ENCODE measurements around the gene IL12A. TPM values are rescaled to one million over a fixed set of nuclear protein-coding genes. Genes with fewer than 3 reads are reported as not detected.

The IL12A gene
- total RNA-seq, 1 experiment from 2014 or later, result not detected

- Histone ChIP-seq H3K27me3 (ENCODE audit: control insufficient read depth, insufficient read depth, low read length) (peaks cover 5% of the 10 kb centered on the region; the same call in 1 of the 2 replicates), H3K36me3 (ENCODE audit: control insufficient read depth, insufficient read depth, low read length) (no peaks in the 10 kb centered on the region), H3K27ac (ENCODE audit: low read length) (no peak overlapping the region), H3K4me3 (ENCODE audit: low read depth in 2 of 2, low read length in 2 of 2) (no peak overlapping the region), H3K4me1 (ENCODE audit: control insufficient read depth, insufficient read depth, low read length) (no peaks in the 10 kb centered on the region), H3K9me3 (ENCODE audit: control insufficient read depth, insufficient read depth, low read depth, low read length) (no peaks in the 10 kb centered on the region)
- intact Hi-C loops (cut with micrococcal nuclease; ENCODE audit: unreplicated experiment), result no loop called here
- DNase-seq (ENCODE audit: low read depth, low spot score) (no peak), ATAC-seq (no peak)
- BruUV-seq (replicated peaks), result no TSS peak
- ChIA-PET POLR2A (no interaction called here), CTCF (no interaction called here)
- TF ChIP-seq TCF7L2 (IDR thresholded peaks at IDR 0.05; ENCODE audit: low read depth, low read length) (no peak), POLR2AphosphoS5 (IDR thresholded peaks at IDR 0.05; ENCODE audit: low read depth, low read length) (no peak), CTCF (IDR thresholded peaks at IDR 0.05) (no peak), SIN3A (IDR thresholded peaks at IDR 0.05; ENCODE audit: borderline replicate concordance, insufficient read depth, low read depth, low read length) (no peak), REST (IDR thresholded peaks at IDR 0.05; ENCODE audit: insufficient read depth in 1 of 2, low read depth in 2 of 2, low read length in 1 of 2) (no peak)
- in situ Hi-C loops (cut with HindIII; ENCODE audit: low pct_unique_long_range_greater_than_20kb, low sequenced_read_pairs), result no loop called here
Observed at GRCh38 chr3:160023476-160023875, 34.8 kb downstream of the IL12A start.

GRCh38 chr3:160027541-160028195 is 39.0 kb downstream of the IL12A start:
- Histone ChIP-seq H3K27me3 (ENCODE audit: control insufficient read depth, insufficient read depth, low read length) (no peaks in the 10 kb centered on the region), H3K4me3 (ENCODE audit: low read depth in 2 of 2, low read length in 2 of 2) (no peak overlapping the region), H3K36me3 (ENCODE audit: control insufficient read depth, insufficient read depth, low read length) (no peaks in the 10 kb centered on the region), H3K4me1 (ENCODE audit: control insufficient read depth, insufficient read depth, low read length) (no peaks in the 10 kb centered on the region), H3K9me3 (ENCODE audit: control insufficient read depth, insufficient read depth, low read depth, low read length) (no peaks in the 10 kb centered on the region), H3K27ac (ENCODE audit: low read length) (no peak overlapping the region)
- ATAC-seq (peak; percentile 50; the same call in 1 of the 2 replicates), DNase-seq (ENCODE audit: low read depth, low spot score) (no peak)
- ChIA-PET POLR2A (no interaction called here), CTCF (no interaction called here)
- intact Hi-C loops (cut with micrococcal nuclease; ENCODE audit: unreplicated experiment) (no loop called here), in situ Hi-C loops (cut with HindIII; ENCODE audit: low pct_unique_long_range_greater_than_20kb, low sequenced_read_pairs) (no loop called here)
- no TSS peak for BruUV-seq (replicated peaks)
- TF ChIP-seq CTCF (IDR thresholded peaks at IDR 0.05), result no peak
- no peak for TF ChIP-seq TCF7L2 (IDR thresholded peaks at IDR 0.05; ENCODE audit: low read depth, low read length)
- no peak for TF ChIP-seq REST (IDR thresholded peaks at IDR 0.05; ENCODE audit: insufficient read depth in 1 of 2, low read depth in 2 of 2, low read length in 1 of 2)
- TF ChIP-seq POLR2AphosphoS5 (IDR thresholded peaks at IDR 0.05; ENCODE audit: low read depth, low read length), result no peak
- TF ChIP-seq SIN3A (IDR thresholded peaks at IDR 0.05; ENCODE audit: borderline replicate concordance, insufficient read depth, low read depth, low read length), result no peak

Measured in Panc1 (cell line).